K562 (cell line): ENCODE data around the gene ZNF74. TPM values are rescaled to one million over a fixed set of nuclear protein-coding genes. Genes with fewer than 3 reads are reported as not detected.
A peak's percentile ranks its signal among the peaks of the same experiment; 100 is the strongest.

Experiments
- CREB1 ChIP-seq, 2 experiments: sonication (generic) in 1 of 2; formaldehyde crosslinking in 1 of 2; IDR thresholded peaks; 2 replicates each; pipeline versions ENCODE4 v1.6.1 to v1.8.0; 2012 to 2022; ENCODE audit warnings: inconsistent platforms in 1 of 2, mild to moderate bottlenecking in 1 of 2, missing genetic modification reagents in 1 of 2, moderate library complexity in 1 of 2
- ETV5 ChIP-seq: sonication (generic); formaldehyde crosslinking; IDR thresholded peaks from 2 replicates; pipeline ENCODE4 v1.4.0; 2020; ENCODE audit warnings: low read depth, mild to moderate bottlenecking, missing genetic modification reagents
- GATAD2B ChIP-seq: fragments of 450-650 bp; IDR thresholded peaks from 2 replicates; pipeline ENCODE4 v1.6.1; 2017; ENCODE audit warnings: mild to moderate bottlenecking, borderline replicate concordance
- IRF2 ChIP-seq: sonication (generic); formaldehyde crosslinking; IDR thresholded peaks from 2 replicates; pipeline ENCODE4 v1.8.1; 2022; ENCODE audit warnings: mild to moderate bottlenecking, missing genetic modification reagents
- MYBL2 ChIP-seq, 2 experiments: fragments of 450-650 bp in 1 of 2; sonication (generic) in 1 of 2; formaldehyde crosslinking in 1 of 2; IDR thresholded peaks; 2 replicates each; pipeline versions ENCODE4 v1.6.1 to v1.8.1; 2017 to 2022; ENCODE audit warnings: borderline replicate concordance in 1 of 2, inconsistent platforms in 1 of 2, low read depth in 1 of 2, mild to moderate bottlenecking in 1 of 2, missing genetic modification reagents in 1 of 2, moderate library complexity in 1 of 2
- NFRKB ChIP-seq: fragments of 450-650 bp; IDR thresholded peaks from 2 replicates; pipeline ENCODE4 v1.6.1; 2016; ENCODE audit warnings: low read depth
- RAD21 ChIP-seq, 2 experiments: fragments of 250-450 bp in 1 of 2; fragments of 450-650 bp in 1 of 2; sonication (Bioruptor Pico) in 1 of 2; formaldehyde crosslinking in 1 of 2; IDR thresholded peaks in 1 of 2; conservative IDR thresholded peaks in 1 of 2; 2 replicates each; pipeline versions ENCODE4 v1.4.0 to v1.8.0; 2020 to 2022; ENCODE audit warnings: mild to moderate bottlenecking in 2 of 2, moderate library complexity in 1 of 2
- RB1 ChIP-seq: fragments of 450-650 bp; IDR thresholded peaks from 2 replicates; pipeline ENCODE4 v1.6.1; 2017; ENCODE audit warnings: low read depth, mild to moderate bottlenecking
- RBM15 ChIP-seq: fragments of 200-400 bp; formaldehyde crosslinking; IDR thresholded peaks from 2 replicates; pipeline ENCODE4 v1.6.1; 2018; ENCODE audit warnings: mild to moderate bottlenecking, low read length, moderate library complexity; ENCODE audit not compliant: insufficient read depth
- ZBTB8A ChIP-seq: fragments of 450-650 bp; IDR thresholded peaks from 2 replicates; pipeline ENCODE4 v1.6.1; 2018; ENCODE audit warnings: mild to moderate bottlenecking, moderate library complexity; ENCODE audit not compliant: partially characterized antibody
- ZFX ChIP-seq: sonication (generic); formaldehyde crosslinking; IDR thresholded peaks from 2 replicates; pipeline ENCODE4 v1.8.0; 2022; ENCODE audit warnings: mild to moderate bottlenecking, missing genetic modification reagents, moderate library complexity
- polyA plus RNA-seq, 8 experiments: library from polyadenylated mRNA; depleted of rRNA in 4 of 8; stranded (reverse) in 5 of 8; unstranded in 3 of 8; fragments of >200 nt; fragmentation: Nextera tagmentation in 2 of 8; fragmentation: Illumina TruSeq in 1 of 8; extraction: Ambion mirVana in 2 of 8; extraction: Trizol in 1 of 8; gene quantifications; 2 replicates each; pipeline versions ENCODE4 v1.2.1 to v1.2.3, GENCODE V29; 2011 to 2014; ENCODE audit warnings: inconsistent platforms in 1 of 8, missing spikeins in 1 of 8
- total RNA-seq, 7 experiments: library from RNA; depleted of rRNA in 6 of 7; stranded (reverse); fragments of >200 nt in 6 of 7; fragmentation: Illumina TruSeq in 2 of 7; extraction: Trizol in 2 of 7; gene quantifications; 2 replicates each; pipeline versions ENCODE4 v1.2.1 to v1.2.3, GENCODE V29; 2011 to 2021; ENCODE audit warnings: low replicate concordance in 1 of 7
- TF ChIP-seq, protein P1 (sequence below): IDR thresholded peaks from 3 replicates; pipeline ENCODE4 v1.6.1; 2011; ENCODE audit warnings: borderline replicate concordance, mild to moderate bottlenecking; ENCODE audit not compliant: insufficient read length, insufficient read depth
- TF ChIP-seq, protein P2 (sequence below): fragments of 250-450 bp; sonication (Bioruptor Pico); IDR thresholded peaks from 2 replicates; pipeline ENCODE4 v1.8.0; 2021; ENCODE audit warnings: moderate library complexity, mild to moderate bottlenecking, inconsistent platforms
- TF ChIP-seq, protein P3 (sequence below): sonication (generic); formaldehyde crosslinking; IDR thresholded peaks from 2 replicates; pipeline ENCODE4 v1.8.1; 2022; ENCODE audit warnings: missing genetic modification reagents
- TF ChIP-seq, protein P4 (sequence below): fragments of 250-450 bp; sonication (Bioruptor Pico); IDR thresholded peaks from 2 replicates; pipeline ENCODE4 v1.4.0; 2020; ENCODE audit warnings: mild to moderate bottlenecking, moderate library complexity
- TF ChIP-seq, protein P5 (sequence below): fragments of 450-650 bp; formaldehyde crosslinking; IDR thresholded peaks from 2 replicates; pipeline ENCODE4 v1.4.0; 2020; ENCODE audit warnings: mild to moderate bottlenecking, mixed read lengths
- TF ChIP-seq, protein P6 (sequence below): fragments of 450-650 bp; IDR thresholded peaks from 2 replicates; pipeline ENCODE4 v1.6.1; 2016; ENCODE audit warnings: low read depth, mild to moderate bottlenecking, moderate library complexity

ZNF74 gene
- total and polyA plus RNA-seq, 9 of the 15 experiments (the other 6 are each of a cell fraction or from before 2014, with no cell fraction given) = 2.4 to 53.5 (median 31.5) TPM

DNA sequence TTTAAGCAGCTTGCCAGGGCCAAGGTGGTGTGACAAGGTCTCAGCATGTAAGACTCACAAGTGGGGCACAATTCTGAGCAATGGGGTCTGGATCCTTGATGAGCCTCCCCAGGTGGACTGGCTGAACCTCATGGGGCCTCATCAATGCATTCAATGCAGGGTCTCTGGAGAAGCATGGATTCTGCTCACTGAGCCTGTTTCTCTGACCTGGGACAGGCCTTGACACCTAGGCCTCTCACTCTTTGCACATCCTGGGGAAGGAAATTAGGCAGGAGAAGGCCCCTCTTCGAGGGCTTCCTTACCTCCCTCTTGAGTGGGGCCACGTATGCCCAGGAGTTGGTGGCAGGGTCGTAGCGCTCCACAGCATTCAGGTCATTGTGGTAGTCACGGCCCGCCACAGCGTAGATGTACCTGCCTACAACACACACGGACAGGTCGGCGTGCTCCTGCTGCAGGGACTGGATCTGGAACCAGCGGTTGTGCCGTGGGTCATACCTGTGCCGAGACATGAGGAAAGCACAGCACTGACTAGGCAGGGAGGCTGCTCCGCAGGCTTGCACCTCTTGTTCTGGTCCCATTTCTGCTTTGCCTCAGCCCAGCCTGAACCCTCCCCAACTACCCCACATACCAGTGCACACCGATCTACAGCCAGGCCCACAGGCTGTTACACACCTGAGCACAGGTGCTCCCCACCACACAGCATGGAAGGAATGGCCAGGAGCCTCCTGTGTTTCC, 63.7 kb downstream of the ZNF74 start (continued):
- TF ChIP-seq ZBTB8A = no peak
- TF ChIP-seq GATAD2B = no peak
- TF ChIP-seq, protein P1, sequence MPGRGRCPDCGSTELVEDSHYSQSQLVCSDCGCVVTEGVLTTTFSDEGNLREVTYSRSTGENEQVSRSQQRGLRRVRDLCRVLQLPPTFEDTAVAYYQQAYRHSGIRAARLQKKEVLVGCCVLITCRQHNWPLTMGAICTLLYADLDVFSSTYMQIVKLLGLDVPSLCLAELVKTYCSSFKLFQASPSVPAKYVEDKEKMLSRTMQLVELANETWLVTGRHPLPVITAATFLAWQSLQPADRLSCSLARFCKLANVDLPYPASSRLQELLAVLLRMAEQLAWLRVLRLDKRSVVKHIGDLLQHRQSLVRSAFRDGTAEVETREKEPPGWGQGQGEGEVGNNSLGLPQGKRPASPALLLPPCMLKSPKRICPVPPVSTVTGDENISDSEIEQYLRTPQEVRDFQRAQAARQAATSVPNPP = no peak
- TF ChIP-seq, protein P2, sequence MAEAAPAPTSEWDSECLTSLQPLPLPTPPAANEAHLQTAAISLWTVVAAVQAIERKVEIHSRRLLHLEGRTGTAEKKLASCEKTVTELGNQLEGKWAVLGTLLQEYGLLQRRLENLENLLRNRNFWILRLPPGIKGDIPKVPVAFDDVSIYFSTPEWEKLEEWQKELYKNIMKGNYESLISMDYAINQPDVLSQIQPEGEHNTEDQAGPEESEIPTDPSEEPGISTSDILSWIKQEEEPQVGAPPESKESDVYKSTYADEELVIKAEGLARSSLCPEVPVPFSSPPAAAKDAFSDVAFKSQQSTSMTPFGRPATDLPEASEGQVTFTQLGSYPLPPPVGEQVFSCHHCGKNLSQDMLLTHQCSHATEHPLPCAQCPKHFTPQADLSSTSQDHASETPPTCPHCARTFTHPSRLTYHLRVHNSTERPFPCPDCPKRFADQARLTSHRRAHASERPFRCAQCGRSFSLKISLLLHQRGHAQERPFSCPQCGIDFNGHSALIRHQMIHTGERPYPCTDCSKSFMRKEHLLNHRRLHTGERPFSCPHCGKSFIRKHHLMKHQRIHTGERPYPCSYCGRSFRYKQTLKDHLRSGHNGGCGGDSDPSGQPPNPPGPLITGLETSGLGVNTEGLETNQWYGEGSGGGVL = no peak
- TF ChIP-seq ETV5 (CRISPR knock-in tag) = no peak
- no peak for TF ChIP-seq MYBL2 (IDR thresholded peaks at IDR 0.05; ENCODE audit: low read depth)
- TF ChIP-seq MYBL2 (CRISPR knock-in tag; IDR thresholded peaks at IDR 0.05; ENCODE audit: borderline replicate concordance) = peak; percentile 75
- peak; percentile 29; the same call in 1 of the 2 replicates for TF ChIP-seq ZFX (CRISPR knock-in tag)
- TF ChIP-seq, protein P3, sequence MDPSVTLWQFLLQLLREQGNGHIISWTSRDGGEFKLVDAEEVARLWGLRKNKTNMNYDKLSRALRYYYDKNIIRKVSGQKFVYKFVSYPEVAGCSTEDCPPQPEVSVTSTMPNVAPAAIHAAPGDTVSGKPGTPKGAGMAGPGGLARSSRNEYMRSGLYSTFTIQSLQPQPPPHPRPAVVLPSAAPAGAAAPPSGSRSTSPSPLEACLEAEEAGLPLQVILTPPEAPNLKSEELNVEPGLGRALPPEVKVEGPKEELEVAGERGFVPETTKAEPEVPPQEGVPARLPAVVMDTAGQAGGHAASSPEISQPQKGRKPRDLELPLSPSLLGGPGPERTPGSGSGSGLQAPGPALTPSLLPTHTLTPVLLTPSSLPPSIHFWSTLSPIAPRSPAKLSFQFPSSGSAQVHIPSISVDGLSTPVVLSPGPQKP (CRISPR knock-in tag) = 0 out of 2 replicates have a peak, but pooled peaks have one; percentile 65
- no peak for TF ChIP-seq NFRKB
- TF ChIP-seq, protein P4, sequence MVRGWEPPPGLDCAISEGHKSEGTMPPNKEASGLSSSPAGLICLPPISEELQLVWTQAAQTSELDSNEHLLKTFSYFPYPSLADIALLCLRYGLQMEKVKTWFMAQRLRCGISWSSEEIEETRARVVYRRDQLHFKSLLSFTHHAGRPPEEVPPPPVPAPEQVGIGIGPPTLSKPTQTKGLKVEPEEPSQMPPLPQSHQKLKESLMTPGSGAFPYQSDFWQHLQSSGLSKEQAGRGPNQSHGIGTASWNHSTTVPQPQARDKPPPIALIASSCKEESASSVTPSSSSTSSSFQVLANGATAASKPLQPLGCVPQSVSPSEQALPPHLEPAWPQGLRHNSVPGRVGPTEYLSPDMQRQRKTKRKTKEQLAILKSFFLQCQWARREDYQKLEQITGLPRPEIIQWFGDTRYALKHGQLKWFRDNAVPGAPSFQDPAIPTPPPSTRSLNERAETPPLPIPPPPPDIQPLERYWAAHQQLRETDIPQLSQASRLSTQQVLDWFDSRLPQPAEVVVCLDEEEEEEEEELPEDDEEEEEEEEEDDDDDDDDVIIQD = no peak
- no peak for TF ChIP-seq CREB1 (IDR thresholded peaks at IDR 0.05)
- TF ChIP-seq CREB1 (CRISPR knock-in tag; IDR thresholded peaks at IDR 0.05) = no peak
- TF ChIP-seq RAD21 (CRISPR knock-in tag; conservative IDR thresholded peaks at IDR 0.05 in 1 of 2, IDR thresholded peaks at IDR 0.05 in 1 of 2) = no peak
- TF ChIP-seq, protein P5, sequence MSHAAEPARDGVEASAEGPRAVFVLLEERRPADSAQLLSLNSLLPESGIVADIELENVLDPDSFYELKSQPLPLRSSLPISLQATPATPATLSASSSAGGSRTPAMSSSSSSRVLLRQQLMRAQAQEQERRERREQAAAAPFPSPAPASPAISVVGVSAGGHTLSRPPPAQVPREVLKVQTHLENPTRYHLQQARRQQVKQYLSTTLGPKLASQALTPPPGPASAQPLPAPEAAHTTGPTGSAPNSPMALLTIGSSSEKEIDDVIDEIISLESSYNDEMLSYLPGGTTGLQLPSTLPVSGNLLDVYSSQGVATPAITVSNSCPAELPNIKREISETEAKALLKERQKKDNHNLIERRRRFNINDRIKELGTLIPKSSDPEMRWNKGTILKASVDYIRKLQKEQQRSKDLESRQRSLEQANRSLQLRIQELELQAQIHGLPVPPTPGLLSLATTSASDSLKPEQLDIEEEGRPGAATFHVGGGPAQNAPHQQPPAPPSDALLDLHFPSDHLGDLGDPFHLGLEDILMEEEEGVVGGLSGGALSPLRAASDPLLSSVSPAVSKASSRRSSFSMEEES (CRISPR knock-in tag) = no peak
- TF ChIP-seq RBM15 = no peak
- TF ChIP-seq, protein P6, sequence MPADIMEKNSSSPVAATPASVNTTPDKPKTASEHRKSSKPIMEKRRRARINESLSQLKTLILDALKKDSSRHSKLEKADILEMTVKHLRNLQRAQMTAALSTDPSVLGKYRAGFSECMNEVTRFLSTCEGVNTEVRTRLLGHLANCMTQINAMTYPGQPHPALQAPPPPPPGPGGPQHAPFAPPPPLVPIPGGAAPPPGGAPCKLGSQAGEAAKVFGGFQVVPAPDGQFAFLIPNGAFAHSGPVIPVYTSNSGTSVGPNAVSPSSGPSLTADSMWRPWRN = no peak
- TF ChIP-seq RB1 = no peak
- TF ChIP-seq IRF2 = peak; percentile 90; the same call in 1 of the 2 replicates
